ENCODE data around the gene HACD1. TPM values are rescaled to one million over a fixed set of nuclear protein-coding genes. Genes with fewer than 3 reads are reported as not detected.

HACD1 gene
- total RNA-seq, 3 donors from 2014 or later, result 2.8 to 33.8 (median 6.3) TPM

GRCh38 chr10:17548770-17549169, 68.4 kb downstream of the HACD1 start:
- no peaks in the 10 kb centered on the region for H3K9me3 ChIP-seq
- H3K4me1 ChIP-seq (ENCODE audit: low read depth), result no peaks in the 10 kb centered on the region
- no peak overlapping the region for H3K4me3 ChIP-seq
- ATAC-seq (no peak), DNase-seq (no peak)
- TF ChIP-seq, protein P1, sequence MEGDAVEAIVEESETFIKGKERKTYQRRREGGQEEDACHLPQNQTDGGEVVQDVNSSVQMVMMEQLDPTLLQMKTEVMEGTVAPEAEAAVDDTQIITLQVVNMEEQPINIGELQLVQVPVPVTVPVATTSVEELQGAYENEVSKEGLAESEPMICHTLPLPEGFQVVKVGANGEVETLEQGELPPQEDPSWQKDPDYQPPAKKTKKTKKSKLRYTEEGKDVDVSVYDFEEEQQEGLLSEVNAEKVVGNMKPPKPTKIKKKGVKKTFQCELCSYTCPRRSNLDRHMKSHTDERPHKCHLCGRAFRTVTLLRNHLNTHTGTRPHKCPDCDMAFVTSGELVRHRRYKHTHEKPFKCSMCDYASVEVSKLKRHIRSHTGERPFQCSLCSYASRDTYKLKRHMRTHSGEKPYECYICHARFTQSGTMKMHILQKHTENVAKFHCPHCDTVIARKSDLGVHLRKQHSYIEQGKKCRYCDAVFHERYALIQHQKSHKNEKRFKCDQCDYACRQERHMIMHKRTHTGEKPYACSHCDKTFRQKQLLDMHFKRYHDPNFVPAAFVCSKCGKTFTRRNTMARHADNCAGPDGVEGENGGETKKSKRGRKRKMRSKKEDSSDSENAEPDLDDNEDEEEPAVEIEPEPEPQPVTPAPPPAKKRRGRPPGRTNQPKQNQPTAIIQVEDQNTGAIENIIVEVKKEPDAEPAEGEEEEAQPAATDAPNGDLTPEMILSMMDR (IDR thresholded peaks at IDR 0.05), result no peak
- H3K36me3 ChIP-seq (ENCODE audit: low read depth), result no peaks in the 10 kb centered on the region
- intact Hi-C loops (cut with DNase I, micrococcal nuclease), result no loop called here

DNA sequence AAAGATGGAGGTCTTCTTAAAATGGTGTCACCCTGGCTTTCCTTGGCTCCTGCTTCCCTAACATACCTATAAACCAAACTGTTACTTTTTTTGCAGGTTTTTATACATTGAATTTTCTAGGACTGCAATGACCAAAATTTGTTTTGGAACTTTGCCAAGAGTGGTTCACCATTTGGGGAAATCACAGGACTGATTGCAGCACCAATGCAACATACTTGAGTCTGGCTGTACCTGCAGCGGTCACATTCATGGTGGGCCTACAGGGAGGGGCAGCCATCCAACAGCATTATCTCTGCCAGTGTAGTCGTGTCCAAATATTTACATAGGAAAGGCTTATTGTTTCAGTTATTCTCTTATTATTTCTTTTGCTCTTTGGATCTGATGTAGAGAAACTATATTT, 69.0 kb downstream of the HACD1 start:
- H3K4me3 ChIP-seq, result no peak overlapping the region
- no peaks in the 10 kb centered on the region for H3K4me1 ChIP-seq (ENCODE audit: low read depth)
- ATAC-seq, result no peak
- no peaks in the 10 kb centered on the region for H3K9me3 ChIP-seq
- TF ChIP-seq, protein P1 (IDR thresholded peaks at IDR 0.05), result no peak
- intact Hi-C loops (cut with DNase I, micrococcal nuclease), result no loop called here
- no peaks in the 10 kb centered on the region for H3K36me3 ChIP-seq (ENCODE audit: low read depth)
- no peak for DNase-seq

DNA sequence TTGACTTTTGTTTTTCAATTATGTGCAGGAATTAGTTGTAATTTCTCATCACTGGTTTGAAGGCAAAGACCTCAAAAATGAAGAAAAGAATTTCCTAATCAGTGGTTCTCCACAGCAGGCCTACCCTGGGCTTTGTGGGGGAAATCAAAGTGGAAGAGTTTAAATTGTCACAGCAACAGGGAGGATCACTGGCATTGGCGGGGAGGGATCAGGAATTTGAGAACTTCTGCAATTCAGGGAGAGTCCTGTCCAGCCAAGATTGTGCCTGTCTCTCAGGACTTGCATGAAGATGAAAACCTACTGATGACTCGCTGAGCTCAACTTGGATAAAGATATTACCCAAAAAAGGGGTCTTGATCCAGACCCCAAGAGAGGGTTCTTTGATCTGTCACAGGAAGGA, 70.1 kb downstream of the HACD1 start:
- Histone ChIP-seq H3K4me1 (ENCODE audit: low read depth) (no peaks in the 10 kb centered on the region), H3K36me3 (ENCODE audit: low read depth) (no peaks in the 10 kb centered on the region), H3K4me3 (no peak overlapping the region), H3K9me3 (no peaks in the 10 kb centered on the region)
- intact Hi-C loops (cut with DNase I, micrococcal nuclease), result no loop called here
- no peak for DNase-seq
- TF ChIP-seq, protein P1 (IDR thresholded peaks at IDR 0.05), result no peak
- ATAC-seq, result no peak

- intact Hi-C loops (cut with DNase I, micrococcal nuclease), result no loop called here
- ATAC-seq, result no peak
- Histone ChIP-seq H3K4me1 (ENCODE audit: low read depth) (no peaks in the 10 kb centered on the region), H3K4me3 (no peak overlapping the region), H3K36me3 (ENCODE audit: low read depth) (no peaks in the 10 kb centered on the region), H3K9me3 (no peaks in the 10 kb centered on the region)
- TF ChIP-seq, protein P1 (IDR thresholded peaks at IDR 0.05), result no peak
- no peak for DNase-seq
Observed at GRCh38 chr10:17544465-17544864, 72.7 kb downstream of the HACD1 start.

Other genes starting within 250 kb of the HACD1 start
- 1 to 10 TPM; 1.6 to 4.2 (median 2.2) TPM for gene ST8SIA6, start 162.8 kb downstream of the HACD1 start, total RNA-seq
- 10 to 100 TPM; 16.4 to 17.8 (median 17.6) TPM for gene STAM, start 26.8 kb upstream of the HACD1 start, total RNA-seq
- gene TMEM236, start 134.8 kb upstream of the HACD1 start, total RNA-seq, result 10 to 100 TPM; 37.8 to 80.8 (median 59.9) TPM
- 10 to 100 TPM in 2 of 3 donors, 1 to 10 TPM in 1; 6.9 to 48.4 (median 43.0) TPM for gene MRC1, start 192.0 kb upstream of the HACD1 start, total RNA-seq